SK-N-SH (cell line): Measurements from ENCODE around the gene KRTAP10-5.

Experiments used
- CHD2 ChIP-seq: fragments of 150-350 bp; IDR thresholded peaks from 2 replicates; pipeline ENCODE4 v1.6.1; 2018; ENCODE audit warnings: low read length; ENCODE audit not compliant: partially characterized antibody
- CTCF ChIP-seq: fragments of 200-600 bp; sonication (generic); IDR thresholded peaks from 2 replicates; pipeline ENCODE4 v1.6.1; 2017; ENCODE audit warnings: antibody characterized with exemption, mild to moderate bottlenecking, moderate library complexity
- GABPA ChIP-seq: IDR thresholded peaks from 2 replicates; pipeline ENCODE4 v1.4.0; 2012; ENCODE audit warnings: low read depth, mild to moderate bottlenecking
- MXI1 ChIP-seq: IDR thresholded peaks from 2 replicates; pipeline ENCODE4 v1.6.1; 2012; ENCODE audit warnings: mild to moderate bottlenecking, low read depth, low read length, improper control_type of control experiment
- POLR2AphosphoS5 ChIP-seq: IDR thresholded peaks from 2 replicates; pipeline ENCODE4 v1.6.1; 2012; ENCODE audit warnings: low read depth, low read length
- TAF1 ChIP-seq: IDR thresholded peaks from 2 replicates; pipeline ENCODE4 v1.6.1; 2012; ENCODE audit warnings: low read depth, mild to moderate bottlenecking, low read length, moderate library complexity, borderline replicate concordance
- TEAD4 ChIP-seq: IDR thresholded peaks from 2 replicates; pipeline ENCODE4 v1.4.0; 2012; ENCODE audit warnings: mild to moderate bottlenecking, borderline replicate concordance; ENCODE audit not compliant: insufficient read depth
- YY1 ChIP-seq: IDR thresholded peaks from 2 replicates; pipeline ENCODE4 v1.4.0; 2012; ENCODE audit warnings: low read depth, mild to moderate bottlenecking
- TF ChIP-seq, protein P1 (sequence below): IDR thresholded peaks from 2 replicates; pipeline ENCODE4 v1.4.0; 2012; ENCODE audit warnings: low read depth, borderline replicate concordance
- TF ChIP-seq, protein P2 (sequence below): IDR thresholded peaks from 2 replicates; pipeline ENCODE4 v1.6.1; 2012; ENCODE audit warnings: mild to moderate bottlenecking, low read depth, low read length, moderate library complexity
- TF ChIP-seq, protein P3 (sequence below): IDR thresholded peaks from 2 replicates; pipeline ENCODE4; 2012

DNA sequence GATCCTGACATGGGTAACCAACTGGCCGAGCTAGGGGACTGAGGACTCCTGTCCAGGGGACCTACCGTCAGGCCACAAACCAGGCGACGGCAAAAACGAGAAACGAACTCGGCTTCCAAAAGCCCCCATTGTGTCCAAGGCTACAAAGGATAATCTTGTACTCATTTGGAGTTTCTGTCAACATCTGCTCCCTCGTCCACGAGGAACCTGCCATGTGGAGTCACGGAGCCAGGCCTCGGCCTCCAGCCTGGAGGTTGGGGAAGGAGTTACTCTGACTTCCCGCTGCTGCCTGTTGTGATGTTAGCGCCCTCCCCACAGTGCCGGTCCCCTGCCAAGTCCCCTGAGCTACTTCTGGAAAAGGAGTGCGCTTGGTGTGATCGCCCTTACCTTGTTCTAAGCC, 47.7 kb downstream of the KRTAP10-5 start:
- TF ChIP-seq YY1 (no peak), TAF1 (no peak), CTCF (no peak), CHD2 (no peak), MXI1 (no peak), POLR2AphosphoS5 (no peak), TEAD4 (no peak), GABPA (no peak)
- TF ChIP-seq, protein P1, sequence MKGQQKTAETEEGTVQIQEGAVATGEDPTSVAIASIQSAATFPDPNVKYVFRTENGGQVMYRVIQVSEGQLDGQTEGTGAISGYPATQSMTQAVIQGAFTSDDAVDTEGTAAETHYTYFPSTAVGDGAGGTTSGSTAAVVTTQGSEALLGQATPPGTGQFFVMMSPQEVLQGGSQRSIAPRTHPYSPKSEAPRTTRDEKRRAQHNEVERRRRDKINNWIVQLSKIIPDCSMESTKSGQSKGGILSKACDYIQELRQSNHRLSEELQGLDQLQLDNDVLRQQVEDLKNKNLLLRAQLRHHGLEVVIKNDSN, result no peak
- TF ChIP-seq, protein P2, sequence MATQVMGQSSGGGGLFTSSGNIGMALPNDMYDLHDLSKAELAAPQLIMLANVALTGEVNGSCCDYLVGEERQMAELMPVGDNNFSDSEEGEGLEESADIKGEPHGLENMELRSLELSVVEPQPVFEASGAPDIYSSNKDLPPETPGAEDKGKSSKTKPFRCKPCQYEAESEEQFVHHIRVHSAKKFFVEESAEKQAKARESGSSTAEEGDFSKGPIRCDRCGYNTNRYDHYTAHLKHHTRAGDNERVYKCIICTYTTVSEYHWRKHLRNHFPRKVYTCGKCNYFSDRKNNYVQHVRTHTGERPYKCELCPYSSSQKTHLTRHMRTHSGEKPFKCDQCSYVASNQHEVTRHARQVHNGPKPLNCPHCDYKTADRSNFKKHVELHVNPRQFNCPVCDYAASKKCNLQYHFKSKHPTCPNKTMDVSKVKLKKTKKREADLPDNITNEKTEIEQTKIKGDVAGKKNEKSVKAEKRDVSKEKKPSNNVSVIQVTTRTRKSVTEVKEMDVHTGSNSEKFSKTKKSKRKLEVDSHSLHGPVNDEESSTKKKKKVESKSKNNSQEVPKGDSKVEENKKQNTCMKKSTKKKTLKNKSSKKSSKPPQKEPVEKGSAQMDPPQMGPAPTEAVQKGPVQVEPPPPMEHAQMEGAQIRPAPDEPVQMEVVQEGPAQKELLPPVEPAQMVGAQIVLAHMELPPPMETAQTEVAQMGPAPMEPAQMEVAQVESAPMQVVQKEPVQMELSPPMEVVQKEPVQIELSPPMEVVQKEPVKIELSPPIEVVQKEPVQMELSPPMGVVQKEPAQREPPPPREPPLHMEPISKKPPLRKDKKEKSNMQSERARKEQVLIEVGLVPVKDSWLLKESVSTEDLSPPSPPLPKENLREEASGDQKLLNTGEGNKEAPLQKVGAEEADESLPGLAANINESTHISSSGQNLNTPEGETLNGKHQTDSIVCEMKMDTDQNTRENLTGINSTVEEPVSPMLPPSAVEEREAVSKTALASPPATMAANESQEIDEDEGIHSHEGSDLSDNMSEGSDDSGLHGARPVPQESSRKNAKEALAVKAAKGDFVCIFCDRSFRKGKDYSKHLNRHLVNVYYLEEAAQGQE, result no peak
- TF ChIP-seq, protein P3, sequence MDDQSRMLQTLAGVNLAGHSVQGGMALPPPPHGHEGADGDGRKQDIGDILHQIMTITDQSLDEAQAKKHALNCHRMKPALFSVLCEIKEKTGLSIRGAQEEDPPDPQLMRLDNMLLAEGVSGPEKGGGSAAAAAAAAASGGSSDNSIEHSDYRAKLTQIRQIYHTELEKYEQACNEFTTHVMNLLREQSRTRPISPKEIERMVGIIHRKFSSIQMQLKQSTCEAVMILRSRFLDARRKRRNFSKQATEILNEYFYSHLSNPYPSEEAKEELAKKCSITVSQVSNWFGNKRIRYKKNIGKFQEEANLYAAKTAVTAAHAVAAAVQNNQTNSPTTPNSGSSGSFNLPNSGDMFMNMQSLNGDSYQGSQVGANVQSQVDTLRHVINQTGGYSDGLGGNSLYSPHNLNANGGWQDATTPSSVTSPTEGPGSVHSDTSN, result no peak
